SKM-1 (cell line): ENCODE measurements around the gene GLT8D1.
A peak's percentile ranks its signal among the peaks of the same experiment; 100 is the strongest.

ENCODE experiments used
- DNase-seq: peaks from one replicate; lab custom pipeline; 2025; ENCODE audit not compliant: unreplicated experiment; lab: John Stamatoyannopoulos, UW

GLT8D1 gene

DNA sequence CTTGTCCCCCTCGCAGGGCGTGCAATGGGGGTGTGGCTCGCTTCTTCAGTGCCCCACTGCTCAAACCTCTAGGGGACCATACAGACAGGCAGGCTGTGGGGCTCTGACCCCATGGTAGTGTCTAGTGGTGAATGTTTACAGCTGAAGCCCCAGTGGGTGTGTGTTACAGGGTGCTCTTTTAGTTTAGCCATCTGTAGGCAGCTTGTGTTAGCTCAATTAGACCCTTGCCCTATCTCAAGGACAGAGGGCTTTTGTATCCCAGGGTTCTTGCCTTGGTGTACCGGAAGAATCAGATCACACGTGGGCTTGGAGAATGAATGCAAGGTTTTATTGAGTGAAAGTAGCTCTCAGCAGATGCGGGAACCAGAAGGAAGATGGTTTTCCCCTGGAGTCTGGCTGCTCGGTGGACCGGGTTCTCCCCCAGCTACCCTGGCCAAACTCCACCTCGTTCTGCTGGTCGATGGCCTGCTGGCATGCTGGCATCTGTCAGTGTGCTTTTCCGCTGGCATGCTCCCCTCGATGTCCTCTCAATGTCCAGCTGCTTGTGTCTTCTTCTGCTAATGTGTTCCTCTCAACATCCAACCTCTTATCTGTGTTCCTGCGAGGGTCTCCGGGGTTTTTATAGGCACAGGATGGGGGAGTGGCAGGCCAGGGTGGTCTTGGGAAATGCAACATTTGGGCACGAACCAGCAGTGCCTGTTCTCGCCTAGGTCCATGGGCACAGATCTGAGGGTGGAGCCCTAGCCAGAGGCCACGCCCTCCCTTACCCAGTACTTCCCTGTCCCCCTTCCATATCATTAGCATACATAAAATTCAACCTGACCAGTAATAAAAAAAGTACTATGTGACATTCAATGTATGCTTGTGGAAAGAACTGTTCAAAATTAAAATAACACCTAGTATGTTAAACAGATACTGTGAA is 7.0 kb upstream of the GLT8D1 start:
- DNase-seq: no peak

DNA sequence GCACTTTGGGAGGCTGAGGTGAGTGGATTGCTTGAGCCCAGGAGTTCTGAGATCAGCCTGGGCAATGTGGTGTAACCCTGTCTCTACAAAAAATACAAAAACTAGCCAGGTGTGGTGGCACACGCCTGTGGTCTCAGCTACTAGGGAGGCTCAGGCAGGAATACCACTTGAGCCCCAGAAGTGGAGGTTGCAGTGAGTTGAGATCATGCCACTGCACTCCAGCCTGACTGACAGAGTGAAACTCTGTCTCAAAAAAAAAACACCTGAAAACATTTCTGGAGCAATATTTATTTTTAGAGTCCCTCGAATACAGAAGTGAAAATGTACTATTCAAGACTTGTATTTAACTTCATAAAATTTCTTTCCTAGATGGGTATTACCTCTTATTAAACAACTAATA is 4.9 kb upstream of the GLT8D1 start:
- DNase-seq: no peak

DNA sequence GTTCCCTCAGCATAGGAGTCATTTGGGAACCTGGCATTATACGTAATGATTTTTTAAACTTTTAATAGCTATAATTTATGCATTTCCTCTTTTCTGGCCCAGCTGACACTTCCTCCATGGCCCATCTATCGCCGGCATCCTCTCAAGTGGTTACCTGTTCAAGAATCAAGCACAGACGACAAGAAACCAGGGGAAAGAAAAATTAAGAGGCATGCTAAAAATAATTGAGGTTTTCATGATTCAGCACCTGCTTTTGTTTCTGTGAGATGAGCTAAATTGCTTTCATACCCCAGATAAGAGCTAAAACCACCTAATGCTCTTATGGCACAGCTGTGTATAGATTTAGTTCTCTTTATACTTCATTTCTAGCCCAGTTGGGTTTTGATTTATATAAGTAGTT is 2.0 kb upstream of the GLT8D1 start:
- DNase-seq: no peak

DNA sequence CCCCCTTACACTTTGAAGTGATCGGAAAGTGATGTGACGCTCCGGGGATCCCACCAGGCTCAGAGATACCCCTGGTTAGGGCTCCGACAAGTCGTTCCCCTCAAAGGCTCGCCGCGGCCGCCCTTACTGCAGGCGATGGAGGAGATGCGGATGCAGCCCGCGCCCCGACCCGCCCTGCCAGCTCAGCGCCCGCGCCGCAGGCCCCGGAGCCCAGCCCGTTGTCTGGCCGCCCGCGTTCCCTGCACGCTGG is 228 bp downstream of the GLT8D1 start:
- DNase-seq: no peak

DNA sequence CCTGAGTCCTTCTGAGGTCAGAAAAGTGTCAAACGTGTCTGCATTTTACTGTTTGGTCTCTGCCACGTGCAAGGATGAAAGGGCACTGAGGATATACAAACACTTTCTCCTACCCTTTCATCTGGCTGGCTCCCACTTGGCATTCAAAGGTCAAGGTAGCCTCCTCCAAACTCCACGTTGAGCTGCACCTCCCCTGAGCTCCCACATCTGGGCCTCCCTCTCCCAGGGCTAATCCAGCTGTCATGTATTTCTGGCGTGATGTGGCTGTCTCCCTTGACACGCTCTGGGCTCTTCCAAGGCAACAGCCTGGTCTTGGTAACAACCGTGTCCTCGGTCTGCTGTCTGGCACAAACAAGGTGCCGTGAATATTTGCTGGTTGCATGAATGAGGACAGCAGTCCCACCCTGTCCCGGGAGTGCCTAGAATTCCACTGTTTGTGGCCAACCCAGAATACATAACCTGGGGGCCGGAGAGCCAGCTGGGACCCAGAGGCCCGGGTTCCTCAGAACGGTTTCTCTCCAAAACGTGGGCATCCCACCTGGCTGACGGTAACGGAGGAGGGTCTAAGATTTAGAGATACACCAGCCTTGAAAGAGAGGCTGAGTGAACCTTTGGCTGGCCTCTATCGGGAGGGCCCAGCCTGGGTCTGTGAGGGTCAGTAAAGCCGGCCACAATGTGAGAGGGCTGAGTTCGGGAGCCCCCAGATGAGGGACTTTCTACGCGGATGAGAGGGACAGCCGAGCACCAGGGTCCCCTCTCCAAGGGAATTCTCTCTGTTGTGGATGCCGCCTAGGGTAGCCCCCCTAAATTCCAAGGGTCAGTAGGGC is 767 bp downstream of the GLT8D1 start:
- no peak for DNase-seq

DNA sequence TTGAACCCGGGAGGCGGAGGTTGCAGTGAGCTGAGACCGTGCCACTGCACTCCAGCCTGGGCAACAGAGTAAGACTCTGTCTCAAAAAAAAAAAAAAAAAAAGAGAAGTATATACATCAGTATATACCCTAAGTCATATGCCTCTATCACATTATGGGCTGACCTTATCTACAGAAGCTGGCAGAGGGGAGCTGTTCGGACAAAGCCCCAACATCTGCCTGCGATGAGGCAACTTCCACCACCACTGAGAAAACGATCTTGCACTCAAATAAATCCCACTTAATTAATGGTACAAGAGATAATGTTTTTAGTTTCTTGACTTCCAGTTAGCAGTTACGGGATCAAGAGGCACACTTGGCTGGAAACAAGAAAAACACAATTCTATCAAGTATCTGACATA is 2.2 kb downstream of the GLT8D1 start:
- no peak for DNase-seq

DNA sequence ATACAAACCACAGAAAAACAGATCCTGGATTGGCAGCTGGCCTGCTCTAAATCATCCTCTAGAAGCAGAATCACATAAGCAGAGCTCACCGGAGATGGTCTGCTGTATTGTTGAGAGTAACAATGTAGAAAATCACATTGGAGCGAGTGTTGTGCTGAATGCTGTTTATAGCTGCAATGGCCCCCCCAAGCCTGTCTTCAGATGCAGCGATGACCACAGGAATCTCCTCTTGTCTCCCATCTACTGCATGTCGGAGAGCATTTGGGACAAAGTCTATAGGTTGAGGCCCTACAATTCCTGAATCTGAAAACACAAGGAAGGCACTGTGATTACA is 8.0 kb downstream of the GLT8D1 start:
- DNase-seq: no peak

DNA sequence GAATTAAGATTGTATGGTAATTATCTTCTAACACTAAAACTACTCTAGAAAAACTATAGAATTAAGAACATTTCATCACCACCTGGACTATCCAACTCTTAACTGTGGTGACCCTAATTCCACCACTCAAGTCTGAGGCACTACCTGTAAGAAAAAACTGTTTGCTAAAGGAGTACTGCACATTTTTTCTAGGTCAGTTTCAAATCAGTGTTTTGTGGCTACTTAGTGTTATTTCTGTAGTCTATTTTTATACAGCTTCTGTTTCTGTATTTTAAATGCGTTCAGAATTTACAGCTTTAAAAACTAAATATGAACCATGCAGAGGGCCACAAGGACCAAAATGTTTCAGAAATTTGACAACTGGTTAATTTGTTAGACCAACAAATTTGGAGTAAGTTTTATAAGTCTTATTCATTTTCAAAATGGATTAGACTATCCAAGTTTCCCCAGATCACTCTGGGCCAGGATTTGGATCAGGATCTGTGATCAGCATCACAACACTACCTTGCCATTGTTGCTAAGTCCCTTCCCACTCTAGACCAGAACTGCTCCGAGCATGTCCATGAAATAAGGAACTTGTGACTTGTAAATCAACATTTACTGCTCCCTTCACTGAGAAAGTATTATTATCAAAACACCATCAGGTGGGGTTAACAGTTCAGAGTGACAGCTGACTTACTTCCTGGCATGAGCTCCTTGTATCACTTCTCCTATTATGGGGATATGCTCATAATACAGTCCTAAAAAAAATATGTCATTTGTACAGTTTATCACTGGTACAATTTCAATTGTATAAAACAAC is 8.6 kb downstream of the GLT8D1 start:
- DNase-seq: no peak

DNA sequence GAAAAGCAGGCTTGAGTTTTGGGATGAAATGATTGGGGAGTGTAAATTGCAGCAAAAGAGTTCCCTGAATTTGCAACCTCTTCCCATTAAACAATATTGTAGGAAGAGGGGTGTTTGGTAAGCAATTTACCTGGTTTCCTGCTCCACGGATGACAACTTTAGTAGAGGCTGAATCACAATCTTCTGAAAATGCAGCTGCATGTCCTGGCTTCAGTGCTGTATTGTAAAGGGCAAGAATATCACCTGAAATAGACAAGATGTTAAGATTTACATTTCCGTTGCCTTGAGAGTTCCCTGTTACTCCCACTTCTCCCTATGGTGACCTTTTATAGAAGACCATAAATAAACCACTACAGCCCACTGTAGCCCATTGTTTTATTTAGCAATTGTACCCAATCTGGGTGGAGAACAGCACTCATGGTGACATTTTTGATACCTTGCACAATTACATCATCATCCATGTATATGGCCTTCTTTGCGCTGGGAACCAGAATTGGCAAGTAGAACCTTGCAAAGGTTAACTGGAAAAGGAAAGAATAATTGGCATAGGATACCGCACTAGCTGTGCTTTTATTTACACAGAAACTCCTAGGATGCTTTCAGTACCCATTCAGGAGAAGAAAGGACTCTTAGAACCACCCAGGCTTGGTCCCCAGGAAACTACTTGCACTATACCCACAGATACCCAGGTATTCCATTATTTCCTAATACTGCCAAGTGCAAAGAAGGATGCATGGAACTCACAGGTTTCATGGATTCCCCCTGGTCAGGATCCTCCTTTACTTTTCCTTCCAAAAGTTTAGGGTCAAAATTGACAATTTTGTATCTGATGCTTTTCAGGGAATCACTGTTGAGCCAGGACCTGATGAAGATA is 9.6 kb downstream of the GLT8D1 start:
- no peak for DNase-seq

DNA sequence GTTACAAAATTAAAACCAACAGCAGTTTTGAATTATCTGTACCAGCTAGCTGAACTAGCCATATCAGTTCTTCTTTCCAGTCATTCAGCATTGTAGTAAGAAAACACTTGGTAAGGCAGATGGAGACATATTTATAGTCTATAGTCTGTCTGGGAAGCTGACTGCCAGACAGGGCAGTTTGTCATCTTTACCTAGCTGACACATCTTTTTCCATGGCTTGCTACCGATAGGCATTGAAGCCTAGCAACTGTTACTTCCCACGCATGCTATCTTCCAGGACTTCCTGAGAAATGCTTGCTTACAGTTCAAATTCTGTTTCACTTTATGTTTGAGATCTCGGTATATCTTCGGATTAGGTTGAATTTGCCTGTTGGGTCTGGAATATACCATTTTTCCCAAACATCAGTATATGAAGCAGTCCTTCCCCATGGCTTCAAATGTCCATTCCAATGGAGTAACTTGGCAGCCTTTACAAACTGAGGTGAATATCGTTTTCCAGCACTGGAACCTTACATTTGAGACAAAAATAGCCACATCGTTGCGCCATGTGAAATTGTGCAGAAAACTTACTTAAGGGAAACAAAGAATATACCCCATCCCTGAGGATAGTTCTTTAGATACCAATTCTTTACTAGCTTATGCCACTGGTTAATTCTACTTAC is 10.9 kb downstream of the GLT8D1 start:
- DNase-seq: no peak

DNA sequence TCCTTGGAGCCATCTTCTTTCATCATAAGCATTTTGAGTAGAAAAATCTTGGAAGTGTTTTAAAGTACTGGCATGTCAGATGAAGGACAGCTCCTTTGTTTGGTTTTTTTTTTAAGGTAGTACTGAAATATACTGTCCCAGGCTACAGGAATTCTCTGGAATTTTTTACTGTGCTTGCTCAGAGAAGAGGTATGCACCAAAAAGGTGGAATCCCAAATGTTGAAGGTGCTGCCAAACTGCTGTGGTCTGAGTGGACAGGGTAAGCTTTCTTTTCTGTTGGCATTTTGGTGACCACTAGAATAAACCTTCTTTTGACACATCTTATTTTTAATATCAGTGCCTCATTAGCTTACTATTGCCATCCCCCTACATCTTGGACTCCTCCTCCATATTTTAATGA is 12.5 kb downstream of the GLT8D1 start:
- no peak for DNase-seq

DNA sequence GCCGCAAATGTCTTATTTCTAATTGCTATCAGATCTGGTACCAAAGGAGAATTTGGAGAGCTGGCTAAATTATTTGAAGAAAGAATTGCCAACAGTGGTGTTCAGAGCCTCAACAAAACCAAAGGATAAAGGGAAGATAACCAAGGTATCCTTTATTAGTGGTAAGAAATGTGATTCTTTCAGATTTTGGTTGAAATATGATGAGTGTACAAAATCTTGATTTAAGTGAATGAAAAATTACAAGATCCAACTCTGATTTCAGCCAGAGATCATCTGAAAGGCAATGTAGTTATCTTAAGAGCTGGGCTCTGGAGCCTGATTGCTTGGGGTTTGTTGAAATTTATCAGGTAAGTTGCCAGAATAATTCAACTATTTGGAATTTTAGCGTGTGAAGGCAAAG is 15.0 kb downstream of the GLT8D1 start:
- no peak for DNase-seq

DNA sequence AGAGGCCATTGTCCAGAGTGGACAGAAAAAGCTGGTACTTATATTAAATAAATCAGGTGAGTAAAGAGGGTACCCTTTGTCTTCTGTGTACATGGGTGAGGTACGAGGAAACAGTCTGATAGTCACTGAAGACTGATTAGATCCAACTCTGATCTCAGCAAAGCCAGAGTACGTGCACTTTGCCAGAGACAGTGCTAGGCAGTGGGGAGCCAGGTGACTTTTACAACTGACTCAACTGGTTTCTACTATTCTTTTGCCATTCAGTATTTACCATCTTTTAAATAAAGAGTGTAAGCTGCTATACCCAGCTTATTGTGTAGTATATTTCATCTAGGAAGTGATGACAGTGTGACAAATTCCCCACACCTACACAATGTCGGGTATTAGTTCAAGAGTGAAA is 16.4 kb downstream of the GLT8D1 start:
- no peak for DNase-seq

DNA sequence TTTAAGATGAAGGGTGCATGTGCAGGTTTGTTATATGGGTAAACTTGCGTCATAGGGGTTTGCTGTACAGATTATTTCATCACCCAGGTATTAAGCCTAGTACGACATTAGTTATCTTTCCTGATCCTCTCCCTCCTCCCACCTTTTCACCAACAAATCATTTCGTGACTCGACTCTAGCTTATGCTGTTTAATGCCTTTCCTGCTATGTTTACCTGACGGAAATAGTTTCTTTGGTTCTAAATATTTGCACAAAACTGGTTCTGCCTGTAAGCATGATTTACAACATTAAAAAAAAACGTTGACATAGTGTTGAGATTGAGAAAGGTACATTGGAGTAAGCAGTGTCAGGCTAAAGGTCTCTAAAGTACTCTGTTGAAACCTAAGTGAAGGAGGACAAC is 17.3 kb downstream of the GLT8D1 start:
- DNase-seq: no peak

DNA sequence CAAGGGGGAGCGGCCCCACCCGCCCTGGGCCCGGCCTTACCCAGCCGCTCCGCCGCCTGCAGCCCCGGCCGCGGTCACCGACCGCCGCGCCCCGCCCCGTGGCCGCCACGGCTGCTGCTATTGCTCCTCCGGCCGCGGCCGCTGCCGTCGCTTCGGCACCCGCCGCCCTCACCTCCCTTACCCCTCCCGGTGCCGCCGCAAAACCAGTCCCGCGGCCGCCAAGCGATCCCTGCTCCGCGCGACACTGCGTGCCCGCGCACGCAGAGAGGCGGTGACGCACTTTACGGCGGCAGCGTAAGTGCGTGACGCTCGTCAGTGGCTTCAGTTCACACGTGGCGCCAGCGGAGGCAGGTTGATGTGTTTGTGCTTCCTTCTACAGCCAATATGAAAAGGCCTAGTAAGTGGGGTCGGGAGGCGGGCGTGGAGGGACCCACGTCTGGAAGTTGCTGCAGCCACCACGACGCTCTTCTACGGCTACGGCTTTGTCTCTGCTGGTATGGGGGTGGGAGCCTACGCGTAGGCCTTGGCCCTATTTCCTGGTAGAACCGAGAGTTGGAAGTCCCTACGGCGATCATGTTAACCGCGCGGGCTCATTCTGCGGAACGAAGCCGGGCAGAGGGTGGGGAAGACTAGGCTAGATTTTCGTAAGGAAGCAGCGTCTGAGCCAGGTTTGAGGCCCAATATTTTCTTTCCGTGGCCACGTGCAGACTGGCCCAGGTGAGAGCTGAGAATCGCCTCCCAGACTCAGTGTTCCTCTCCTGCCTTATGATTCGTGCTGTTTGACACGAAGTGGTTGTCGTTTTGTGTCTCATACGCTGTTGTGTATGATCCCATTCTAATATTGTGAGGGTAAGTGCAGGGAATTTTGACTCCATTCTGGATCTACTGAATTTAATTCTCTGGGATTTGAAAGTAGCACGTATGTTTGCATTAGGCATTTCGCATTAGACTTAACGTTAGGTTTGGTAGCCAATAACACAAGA is 19.6 kb downstream of the GLT8D1 start, which contains the start of the genes GNL3 and PBRM1:
TSS of gene GNL3 (plus strand) at position 324 of the 983 bp plus-strand sequence. CDS start at position 385, 61 bp downstream.
TSS of gene PBRM1 (minus strand) at position 205 of the 983 bp plus-strand sequence.
- DNase-seq: peak; percentile 91

DNA sequence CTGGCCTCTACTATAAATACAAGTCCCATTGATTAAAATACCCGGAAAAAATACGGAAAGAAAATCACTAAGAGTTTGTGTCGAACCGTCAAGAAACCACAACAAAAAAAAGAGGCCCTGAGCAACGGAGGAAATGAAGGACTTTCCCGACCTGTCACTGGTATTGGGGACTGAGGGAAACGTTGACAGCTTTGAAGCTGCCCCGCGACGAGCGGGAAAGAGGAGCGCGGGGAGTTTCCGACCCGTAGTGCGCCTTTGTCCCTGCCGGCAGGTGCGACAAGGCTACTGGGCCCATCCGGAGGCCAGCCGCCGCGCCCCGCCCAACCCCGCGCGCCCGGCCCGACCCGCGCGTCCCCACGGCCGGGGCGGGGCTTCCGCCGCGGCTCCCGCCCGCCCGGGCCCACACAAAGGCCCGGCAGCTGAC is 20.3 kb downstream of the GLT8D1 start:
- peak; percentile 75 for DNase-seq

DNA sequence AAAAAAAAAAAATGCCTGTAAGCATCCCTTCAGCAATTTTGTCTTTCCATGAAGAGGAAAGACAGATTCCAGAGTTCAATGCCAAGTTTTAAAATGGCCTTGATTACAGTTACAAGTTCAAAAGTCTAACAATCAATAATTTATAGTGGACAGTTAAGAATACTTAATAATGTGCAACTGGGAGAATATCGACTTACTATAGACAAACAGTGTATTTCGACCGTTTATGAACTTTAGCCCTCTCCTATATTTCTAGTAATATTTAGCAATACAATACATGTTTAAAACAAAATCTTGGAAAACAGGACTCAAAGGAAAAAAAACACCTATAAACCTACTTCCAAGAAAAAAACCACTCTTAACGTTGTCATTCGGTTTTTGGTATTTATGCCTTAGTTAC is 21.4 kb downstream of the GLT8D1 start:
- no peak for DNase-seq

DNA sequence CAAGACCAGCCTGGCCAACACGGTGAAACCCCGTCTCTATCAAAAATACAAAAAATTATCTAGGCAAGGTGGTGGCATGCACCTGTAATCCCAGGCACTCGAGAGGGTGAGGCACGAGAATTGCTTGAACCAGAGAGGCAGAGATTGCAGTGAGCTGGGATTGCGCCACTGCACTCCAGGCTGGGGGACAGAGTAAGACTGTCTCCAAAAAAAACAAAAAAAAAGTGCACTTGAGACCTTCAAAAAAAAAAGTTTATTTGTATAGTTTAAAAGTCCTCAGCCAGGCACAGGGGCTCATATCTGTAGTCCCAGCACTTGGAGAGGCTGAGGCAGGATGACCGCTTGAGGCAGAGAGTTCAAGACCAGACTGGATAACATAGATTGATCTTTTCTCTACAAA is 22.0 kb downstream of the GLT8D1 start:
- no peak for DNase-seq

DNA sequence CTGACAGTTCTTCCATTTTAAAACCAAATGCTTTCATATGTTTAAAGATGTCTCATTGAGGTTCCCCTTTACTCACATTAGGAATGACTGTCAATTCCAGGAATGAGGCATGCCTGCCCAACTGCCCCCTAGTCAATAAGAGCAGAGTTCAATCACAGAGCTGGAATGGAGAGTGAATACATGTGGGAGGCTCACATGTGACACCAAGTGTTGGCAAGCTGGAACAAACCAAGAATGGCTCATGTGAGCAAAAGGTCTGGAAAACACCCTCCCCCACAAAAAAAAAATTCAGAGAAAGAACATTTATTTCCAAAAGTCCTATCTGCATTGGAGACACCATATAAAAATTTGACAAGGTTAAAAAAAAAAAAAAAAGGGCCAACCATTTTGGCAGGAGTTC is 23.6 kb downstream of the GLT8D1 start:
- no peak for DNase-seq
